CD8-positive, alpha-beta memory T cell (primary cell): Measurements from ENCODE around the gene CCDC86. TPM values are rescaled to one million over a fixed set of nuclear protein-coding genes. Genes with fewer than 3 reads are reported as not detected.
A peak's percentile ranks its signal among the peaks of the same experiment; 100 is the strongest.

ENCODE experiments used
- CTCF ChIA-PET: fragments of 350-600 bp; sonication (Branson Sonifier 250); formaldehyde crosslinking; loops from one replicate; lab custom pipeline; 2021; ENCODE audit warnings: antibody characterized with exemption; lab: Charles Lee
- POLR2A ChIA-PET: fragments of 350-600 bp; sonication (Branson Sonifier 250); formaldehyde crosslinking; loops from one replicate; lab custom pipeline; 2021; ENCODE audit warnings: antibody characterized with exemption; lab: Charles Lee
- DNase-seq, 5 donors: peaks; one replicate each; pipeline versions ENCODE4 v3.0.0 to v3.0.0-alpha.2; 2020 to 2022; ENCODE audit warnings: mixed read lengths in 1 of 5
- H3K27ac ChIP-seq: one replicate; pipeline ENCODE4 v1.7.0; 2013; ENCODE audit warnings: low read depth, mild to moderate bottlenecking, low read length, moderate library complexity
- H3K27me3 ChIP-seq: 2 replicates; pipeline ENCODE4 v1.7.0; 2013; ENCODE audit warnings: low read length, mild to moderate bottlenecking; ENCODE audit not compliant: insufficient read depth, poor library complexity, severe bottlenecking
- H3K36me3 ChIP-seq: 2 replicates; pipeline ENCODE4 v1.7.0; 2013; ENCODE audit warnings: mild to moderate bottlenecking, low read length, moderate library complexity; ENCODE audit not compliant: insufficient read depth
- H3K4me1 ChIP-seq: 2 replicates; pipeline ENCODE4 v1.7.0; 2013; ENCODE audit warnings: mild to moderate bottlenecking, low read length, moderate library complexity; ENCODE audit not compliant: insufficient read depth
- H3K4me3 ChIP-seq: 2 replicates; pipeline ENCODE4 v1.7.0; 2013; ENCODE audit warnings: mild to moderate bottlenecking, low read length
- H3K9me3 ChIP-seq: 2 replicates; pipeline ENCODE4 v1.7.0; 2013; ENCODE audit warnings: mild to moderate bottlenecking, low read length
- H3K27ac Mint-ChIP-seq, 8 donors: one replicate each; pipeline ENCODE4 v1.8.0; 2020 to 2021; ENCODE audit warnings: mixed read lengths in 8 of 8, mild to moderate bottlenecking in 6 of 8, inconsistent platforms in 3 of 8, moderate library complexity in 3 of 8
- H3K27me3 Mint-ChIP-seq, 2 donors: one replicate each; pipeline ENCODE4 v1.8.0; 2020 to 2021; ENCODE audit warnings: mixed read lengths in 2 of 2, mild to moderate bottlenecking in 1 of 2, moderate library complexity in 1 of 2
- H3K36me3 Mint-ChIP-seq, 3 donors: one replicate each; pipeline ENCODE4 v1.8.0; 2020 to 2021; ENCODE audit warnings: mixed read lengths in 3 of 3, inconsistent platforms in 1 of 3, mild to moderate bottlenecking in 1 of 3
- H3K4me1 Mint-ChIP-seq, 3 donors: one replicate each; pipeline ENCODE4 v1.8.0; 2020 to 2021; ENCODE audit warnings: mixed read lengths in 3 of 3, inconsistent platforms in 1 of 3, mild to moderate bottlenecking in 1 of 3
- H3K4me3 Mint-ChIP-seq, 7 donors: one replicate each; pipeline ENCODE4 v1.8.0; 2020 to 2021; ENCODE audit warnings: mixed read lengths in 7 of 7, mild to moderate bottlenecking in 6 of 7, moderate library complexity in 4 of 7, inconsistent platforms in 2 of 7
- H3K9me3 Mint-ChIP-seq, 5 donors: one replicate each; pipeline ENCODE4 v1.8.0; 2020 to 2022; ENCODE audit warnings: mixed read lengths in 5 of 5, mild to moderate bottlenecking in 3 of 5, moderate library complexity in 2 of 5, inconsistent platforms in 1 of 5
- polyA plus RNA-seq: library from polyadenylated mRNA; unstranded; fragments of 300-500 nt; fragmentation: Illumina TruSeq; gene quantifications from one replicate; pipeline ENCODE4 v1.2.3, GENCODE V29; 2021
- total RNA-seq, 2 experiments: library from RNA; stranded (reverse); gene quantifications; one replicate each; pipeline ENCODE4 v1.2.3, GENCODE V29; 2021

Gene CCDC86
- total and polyA plus RNA-seq, 3 experiments from 2014 or later, result 21.8 to 124 (median 122) TPM

DNA sequence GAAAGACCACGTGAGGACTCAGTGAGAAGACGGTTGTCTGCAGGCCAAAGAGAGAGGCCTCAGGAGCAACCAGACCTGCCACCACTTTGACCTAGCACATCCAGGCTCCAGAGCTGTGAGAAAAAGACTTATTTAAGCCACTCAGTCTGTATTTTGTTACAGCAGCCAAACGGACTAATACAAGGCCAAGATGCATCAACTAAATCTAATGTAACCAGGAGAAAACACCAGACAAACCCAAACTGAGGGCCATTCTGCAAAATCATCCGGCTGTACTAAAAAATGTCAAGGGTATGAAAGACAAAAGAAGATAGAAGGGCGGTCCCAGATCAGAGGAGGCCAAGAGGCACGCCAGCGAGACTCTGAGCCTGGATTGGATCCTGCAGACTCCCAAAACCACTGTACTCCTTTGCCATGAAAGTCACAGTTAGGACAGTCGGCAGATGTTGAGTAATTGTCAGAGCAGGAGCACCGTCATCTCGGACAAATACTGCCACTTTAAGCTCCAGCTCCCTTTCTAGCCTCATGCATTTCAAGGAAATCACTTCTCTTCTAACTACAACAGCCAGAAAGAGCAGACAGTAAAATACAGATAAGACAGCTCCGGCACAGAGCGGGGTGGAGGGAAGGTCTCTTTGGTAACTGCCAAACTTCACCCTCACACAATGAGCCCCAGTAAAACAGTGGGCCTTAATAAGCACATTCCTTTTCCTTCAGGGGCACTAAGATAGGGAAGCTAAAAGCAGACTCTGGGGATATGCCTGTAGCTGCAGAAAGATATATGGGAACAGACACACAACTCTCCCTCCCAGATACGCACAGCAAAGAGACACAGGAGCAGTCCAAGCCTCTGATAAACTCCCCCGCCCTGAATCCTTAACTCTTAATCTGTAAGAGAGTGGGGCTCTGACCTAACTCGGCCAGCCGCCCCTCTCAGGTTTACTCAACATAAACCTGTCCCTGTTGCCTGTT, 21.9 kb downstream of the CCDC86 start:
- H3K36me3 Mint-ChIP-seq, result no peaks in the 10 kb centered on the region
- no peaks in the 10 kb centered on the region for H3K9me3 Mint-ChIP-seq
- Histone ChIP-seq H3K27me3 (no peaks in the 10 kb centered on the region), H3K4me3 (no peak overlapping the region), H3K9me3 (no peaks in the 10 kb centered on the region), H3K36me3 (no peaks in the 10 kb centered on the region), H3K27ac (no peak overlapping the region), H3K4me1 (peaks cover 2% of the 10 kb centered on the region)
- H3K27ac Mint-ChIP-seq, result peak overlapping the region in 5 of 8 donors; percentile 4 to 88 (median 41)
- H3K4me3 Mint-ChIP-seq, result peak overlapping the region in 2 of 7 donors; percentile 7 to 10
- H3K4me1 Mint-ChIP-seq, result peaks cover 6 to 32% (median 18%) of the 10 kb centered on the region in 3 donors
- ChIA-PET CTCF (no interaction called here), POLR2A (no interaction called here)
- no peak for DNase-seq
- peaks cover 0 to 5% of the 10 kb centered on the region in 2 donors for H3K27me3 Mint-ChIP-seq

DNA sequence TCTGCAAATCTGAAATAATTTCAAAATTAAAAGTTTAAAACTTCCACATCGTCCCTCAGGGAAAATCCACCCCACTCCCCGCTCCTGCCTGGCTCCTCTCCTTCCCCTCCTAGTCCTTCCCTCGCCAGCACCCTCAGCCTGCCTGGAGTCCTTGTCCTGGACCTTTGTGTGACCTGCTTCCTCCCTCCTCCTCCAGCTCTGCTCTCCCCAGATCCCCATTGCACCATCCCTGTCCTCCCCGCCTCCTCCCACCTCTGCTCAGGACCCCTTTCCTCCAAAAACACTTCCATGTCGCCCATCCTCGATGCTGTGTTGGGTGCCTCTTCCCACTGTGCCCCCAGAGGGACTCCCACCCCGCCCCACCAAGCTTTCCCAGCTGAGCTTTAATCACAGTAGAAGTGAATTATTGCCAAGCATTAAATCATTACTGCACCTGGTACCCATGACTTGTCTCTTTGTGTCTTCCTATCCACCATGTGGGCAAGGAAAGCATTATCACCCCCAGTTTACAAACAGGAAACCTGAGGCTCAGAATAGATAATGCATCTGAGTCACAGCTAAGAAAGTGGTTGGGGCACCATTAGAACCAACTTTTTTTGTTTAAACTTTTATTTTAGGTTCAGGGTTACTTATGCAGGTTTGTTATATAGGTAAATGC, 23.1 kb downstream of the CCDC86 start:
- H3K27me3 Mint-ChIP-seq, result peaks cover 1 to 8% of the 10 kb centered on the region in 2 donors
- peaks cover 5 to 33% (median 18%) of the 10 kb centered on the region in 3 donors for H3K4me1 Mint-ChIP-seq
- CTCF ChIA-PET, result interaction anchor here (1.3 kb wide), 1 partner anchor 8 kb away, joined by 6 read pairs; no protein-coding TSS in a partner anchor
- H3K27ac Mint-ChIP-seq, result peak overlapping the region in 3 of 8 donors; percentile 17 to 78 (median 41)
- H3K4me3 ChIP-seq, result no peak overlapping the region
- H3K27me3 ChIP-seq, result no peaks in the 10 kb centered on the region
- POLR2A ChIA-PET, result no interaction called here
- H3K36me3 ChIP-seq, result no peaks in the 10 kb centered on the region
- no peak overlapping the region for H3K27ac ChIP-seq
- peak in 1 of 5 donors; percentile 29 for DNase-seq
- peak overlapping the region in 2 of 7 donors; percentile 22 to 58 for H3K4me3 Mint-ChIP-seq
- no peaks in the 10 kb centered on the region for H3K9me3 ChIP-seq
- H3K9me3 Mint-ChIP-seq, result no peaks in the 10 kb centered on the region
- H3K36me3 Mint-ChIP-seq, result no peaks in the 10 kb centered on the region
- no peaks in the 10 kb centered on the region for H3K4me1 ChIP-seq

DNA sequence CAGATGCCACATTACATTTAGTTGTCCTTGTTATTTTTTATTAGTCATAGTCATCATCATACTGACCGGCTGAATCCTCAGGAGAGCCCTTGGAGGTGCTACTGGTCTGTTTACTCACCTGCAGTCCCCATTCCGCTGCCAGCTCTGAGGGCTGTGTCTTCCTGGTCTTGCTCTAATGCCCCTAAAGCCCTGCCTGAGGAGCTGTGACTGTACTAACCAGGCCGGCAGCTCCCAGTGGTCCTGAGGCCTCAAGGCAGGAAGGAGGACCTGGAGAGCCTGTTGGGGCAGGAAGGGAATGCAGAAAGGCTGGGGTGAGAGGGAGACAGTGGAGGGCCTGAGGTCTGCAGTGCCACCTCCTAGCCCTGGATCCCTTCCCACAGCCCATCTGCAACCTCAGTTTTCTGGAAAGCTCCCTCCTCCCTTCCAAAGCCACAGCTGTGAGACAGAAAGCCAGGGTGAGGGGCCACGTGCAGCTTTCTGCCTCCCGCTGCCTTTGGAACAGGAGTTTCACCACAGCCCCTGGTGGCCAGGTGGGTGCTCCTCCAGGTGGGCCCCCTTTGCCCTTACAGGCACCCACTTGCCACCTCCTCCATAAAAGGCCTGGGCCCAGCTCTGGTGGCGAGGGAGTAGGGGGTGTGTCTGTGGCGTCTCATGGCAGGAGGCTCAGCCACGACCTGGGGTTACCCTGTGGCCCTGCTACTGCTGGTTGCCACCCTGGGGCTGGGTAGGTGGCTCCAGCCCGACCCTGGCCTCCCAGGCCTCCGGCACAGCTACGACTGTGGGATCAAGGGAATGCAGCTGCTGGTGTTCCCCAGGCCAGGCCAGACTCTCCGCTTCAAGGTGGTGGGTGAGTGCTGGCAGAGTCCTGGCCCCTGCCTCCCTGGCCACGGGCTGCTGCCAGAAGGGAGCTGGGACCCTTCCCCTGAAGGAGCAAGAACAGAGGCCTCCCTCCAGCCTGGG, 25.3 kb downstream of the CCDC86 start, which contains the start of gene ZP1:
Gene ZP1, plus strand, starts transcription at position 632 of the 960 bp plus-strand sequence. Its CDS starts 20 bp downstream, at position 652.
- Mint-ChIP-seq H3K9me3 (no peaks in the 10 kb centered on the region), H3K27ac (peak within 1 kb of the TSS in 4 of 8 donors; percentile 4 to 72 (median 39)), H3K27me3 (peaks cover 1 to 8% of the 10 kb centered on the region in 2 donors), H3K4me3 (no peak within 1 kb of the TSS), H3K4me1 (peaks cover 16 to 50% (median 40%) of the 10 kb centered on the region in 3 donors), H3K36me3 (no peaks in the 10 kb centered on the region)
- peak in 1 of 5 donors; percentile 26 for DNase-seq
- Histone ChIP-seq H3K27ac (no peak within 1 kb of the TSS), H3K9me3 (no peaks in the 10 kb centered on the region), H3K4me3 (no peak within 1 kb of the TSS), H3K27me3 (no peaks in the 10 kb centered on the region), H3K36me3 (no peaks in the 10 kb centered on the region), H3K4me1 (peaks cover 18% of the 10 kb centered on the region)
- ChIA-PET CTCF (interaction anchor here (0.9 to 2.9 kb wide), 3 partner anchors 16 to 48 kb away, joined by 3 to 9 read pairs (median 4); no protein-coding TSS in a partner anchor), POLR2A (no interaction called here)

DNA sequence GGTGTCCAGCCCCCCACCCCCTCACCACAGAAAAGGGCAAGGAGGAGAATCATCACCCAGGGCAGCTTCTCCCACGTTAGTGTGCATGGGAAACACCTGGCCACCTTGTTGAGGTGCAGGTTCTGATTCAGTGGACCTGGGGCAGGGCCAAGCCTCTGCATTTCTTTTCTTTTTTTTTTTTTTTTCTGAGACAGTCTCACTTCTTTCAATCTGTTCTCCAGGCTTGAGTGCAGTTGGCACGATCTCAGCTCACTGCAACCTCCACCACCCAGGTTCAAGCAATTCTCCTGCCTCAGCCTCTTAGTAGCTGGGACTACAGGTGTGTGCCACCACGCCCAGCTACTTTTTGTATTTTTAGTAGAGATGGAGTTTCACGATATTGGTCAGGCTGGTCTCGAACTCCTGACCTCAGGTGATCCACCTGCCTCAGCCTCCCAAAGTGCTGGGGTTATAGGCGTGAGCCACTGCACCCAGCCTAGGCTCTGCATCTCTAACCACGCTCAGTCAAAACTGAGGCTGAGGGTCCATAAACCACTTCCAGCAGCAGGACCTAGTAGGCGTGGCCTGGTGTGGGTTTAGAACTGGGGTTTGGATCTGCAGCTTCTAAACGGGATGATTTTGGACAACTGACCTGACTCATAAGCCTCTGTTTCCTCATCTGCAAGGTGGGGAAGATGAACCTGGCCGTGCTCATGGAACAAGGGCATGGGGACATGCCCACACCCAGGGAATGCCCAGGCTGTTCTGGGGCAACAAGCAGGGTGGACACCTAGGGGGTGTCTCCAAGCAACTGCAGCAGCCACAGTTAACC, 26.2 kb downstream of the CCDC86 start:
- Histone ChIP-seq H3K27me3 (no peaks in the 10 kb centered on the region), H3K9me3 (no peaks in the 10 kb centered on the region), H3K4me1 (peaks cover 25% of the 10 kb centered on the region), H3K4me3 (no peak overlapping the region), H3K27ac (no peak overlapping the region), H3K36me3 (no peaks in the 10 kb centered on the region)
- POLR2A ChIA-PET, result interaction anchor here (0.6 to 1.0 kb wide), 2 partner anchors 10 to 20 kb away, joined by 3 read pairs; no protein-coding TSS in a partner anchor
- Mint-ChIP-seq H3K27me3 (peaks cover 1 to 8% of the 10 kb centered on the region in 2 donors), H3K4me3 (no peak overlapping the region), H3K4me1 (peaks cover 18 to 55% (median 49%) of the 10 kb centered on the region in 3 donors), H3K27ac (peak overlapping the region in 2 of 8 donors; percentile 64 to 72), H3K9me3 (no peaks in the 10 kb centered on the region), H3K36me3 (no peaks in the 10 kb centered on the region)
- CTCF ChIA-PET, result interaction anchor here (1.3 to 2.9 kb wide), 3 partner anchors 20 to 32 kb away, joined by 3 to 9 read pairs (median 4); no protein-coding TSS in a partner anchor
- DNase-seq, result peak in 1 of 5 donors; percentile 28

DNA sequence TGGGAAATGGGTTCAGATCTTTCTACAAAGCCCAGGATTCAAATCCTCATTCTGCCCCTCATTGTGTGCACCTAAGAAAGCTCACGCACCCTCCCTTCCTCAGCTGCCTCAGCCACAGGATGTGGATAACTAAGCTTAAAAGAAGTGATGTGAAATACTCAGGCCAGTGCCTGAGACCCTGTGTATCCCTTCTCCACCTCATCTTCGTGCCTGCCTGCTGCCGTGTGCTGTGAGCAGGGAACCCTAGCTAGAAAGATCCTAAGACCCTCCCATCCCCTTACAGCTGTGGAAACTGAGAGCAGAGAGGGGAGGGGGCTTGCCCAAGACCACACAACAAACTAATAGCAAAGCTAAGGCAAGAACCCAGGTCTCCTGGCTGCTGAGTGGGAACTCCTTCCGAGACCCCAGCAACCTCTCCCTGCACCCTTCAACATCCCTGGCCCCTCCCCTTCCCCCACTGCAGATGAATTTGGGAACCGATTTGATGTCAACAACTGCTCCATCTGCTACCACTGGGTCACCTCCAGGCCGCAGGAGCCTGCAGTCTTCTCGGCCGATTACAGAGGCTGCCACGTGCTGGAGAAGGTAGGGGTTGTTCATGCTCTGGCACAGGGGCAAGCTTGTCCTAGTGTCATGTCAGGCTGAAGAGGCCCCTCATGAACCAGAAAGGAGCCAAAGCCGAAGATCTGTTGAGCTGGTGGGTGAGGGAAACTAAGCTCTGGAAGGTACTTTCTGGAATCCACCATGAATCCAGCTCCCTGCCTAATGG, 27.0 kb downstream of the CCDC86 start:
- POLR2A ChIA-PET, result interaction anchor here (1.0 kb wide), 1 partner anchor 19 kb away, joined by 3 read pairs; no protein-coding TSS in a partner anchor
- peak overlapping the region in 2 of 7 donors; percentile 5 to 11 for H3K4me3 Mint-ChIP-seq
- peaks cover 1 to 8% of the 10 kb centered on the region in 2 donors for H3K27me3 Mint-ChIP-seq
- peak in 1 of 5 donors; percentile 26 for DNase-seq
- no peaks in the 10 kb centered on the region for H3K9me3 Mint-ChIP-seq
- Histone ChIP-seq H3K36me3 (no peaks in the 10 kb centered on the region), H3K4me3 (no peak overlapping the region), H3K9me3 (no peaks in the 10 kb centered on the region), H3K27me3 (no peaks in the 10 kb centered on the region), H3K27ac (no peak overlapping the region), H3K4me1 (peaks cover 29% of the 10 kb centered on the region)
- H3K36me3 Mint-ChIP-seq, result no peaks in the 10 kb centered on the region
- CTCF ChIA-PET, result interaction anchor here (0.8 to 2.9 kb wide), 4 partner anchors 19 to 35 kb away, joined by 3 to 9 read pairs (median 4); no protein-coding TSS in a partner anchor
- H3K4me1 Mint-ChIP-seq, result peaks cover 19 to 54% (median 52%) of the 10 kb centered on the region in 3 donors
- H3K27ac Mint-ChIP-seq, result peak overlapping the region in 3 of 8 donors; percentile 35 to 66 (median 64)

DNA sequence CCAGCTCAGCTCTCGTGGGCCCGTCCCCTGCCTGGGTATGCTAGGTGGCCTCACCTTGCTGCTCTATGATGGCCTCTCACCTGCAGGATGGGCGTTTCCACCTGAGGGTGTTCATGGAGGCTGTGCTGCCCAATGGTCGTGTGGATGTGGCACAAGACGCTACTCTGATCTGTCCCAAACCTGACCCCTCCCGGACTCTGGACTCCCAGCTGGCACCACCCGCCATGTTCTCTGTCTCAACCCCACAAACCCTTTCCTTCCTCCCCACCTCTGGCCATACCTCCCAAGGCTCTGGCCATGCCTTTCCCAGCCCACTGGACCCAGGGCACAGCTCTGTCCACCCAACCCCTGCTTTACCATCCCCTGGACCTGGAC, 27.5 kb downstream of the CCDC86 start:
- H3K36me3 ChIP-seq, result no peaks in the 10 kb centered on the region
- peak overlapping the region in 1 of 8 donors; percentile 40 for H3K27ac Mint-ChIP-seq
- ChIA-PET CTCF (interaction anchor here (0.8 to 1.5 kb wide), 4 partner anchors 18 to 35 kb away, joined by 3 to 4 read pairs (median 4); no protein-coding TSS in a partner anchor), POLR2A (no interaction called here)
- no peaks in the 10 kb centered on the region for H3K9me3 ChIP-seq
- no peak overlapping the region for H3K4me3 Mint-ChIP-seq
- H3K27ac ChIP-seq, result no peak overlapping the region
- peaks cover 19 to 59% (median 51%) of the 10 kb centered on the region in 3 donors for H3K4me1 Mint-ChIP-seq
- H3K4me3 ChIP-seq, result no peak overlapping the region
- H3K27me3 ChIP-seq, result no peaks in the 10 kb centered on the region
- peaks cover 1 to 8% of the 10 kb centered on the region in 2 donors for H3K27me3 Mint-ChIP-seq
- H3K9me3 Mint-ChIP-seq, result no peaks in the 10 kb centered on the region
- no peaks in the 10 kb centered on the region for H3K36me3 Mint-ChIP-seq
- DNase-seq, result peak in 1 of 5 donors; percentile 37
- peaks cover 29% of the 10 kb centered on the region for H3K4me1 ChIP-seq
